GM12892 (cell line): ENCODE measurements around the gene GOLGA7B.

Source experiments
- POLR2A ChIP-seq: IDR thresholded peaks from 2 replicates; pipeline ENCODE4 v1.6.1; 2011; ENCODE audit warnings: low read depth, low read length, control low read depth
- POLR2AphosphoS5 ChIP-seq: IDR thresholded peaks from 2 replicates; pipeline ENCODE4 v1.6.1; 2011; ENCODE audit warnings: low read depth, low read length, control low read depth

GRCh38 chr10:97913193-97913592 lies 63.5 kb downstream of the GOLGA7B start:
- no peak for TF ChIP-seq POLR2A
- no peak for TF ChIP-seq POLR2AphosphoS5
